Common myeloid progenitor, CD34-positive (primary cell): ENCODE data around the gene LAP3.
A peak's percentile ranks its signal among the peaks of the same experiment; 100 is the strongest.

Experiments
- CTCF ChIA-PET: fragments of 350-600 bp; sonication (Branson Sonifier 250); formaldehyde crosslinking; loops from one replicate; lab custom pipeline; 2021; ENCODE audit warnings: antibody characterized with exemption; lab: Charles Lee
- POLR2A ChIA-PET: fragments of 350-600 bp; sonication (Branson Sonifier 250); formaldehyde crosslinking; loops from one replicate; lab custom pipeline; 2021; ENCODE audit warnings: antibody characterized with exemption; lab: Charles Lee
- DNase-seq, 3 donors: peaks; one replicate each; pipeline versions ENCODE4 v3.0.0 to v3.0.0-alpha.2; 2013
- H3K27ac ChIP-seq, 2 experiments: 1 replicate in 1 of 2; 2 replicates in 1 of 2; pipeline ENCODE4 v1.7.0; 2013; ENCODE audit warnings: inconsistent platforms in 2 of 2, low read length in 2 of 2, mild to moderate bottlenecking in 2 of 2, low read depth in 1 of 2, moderate library complexity in 1 of 2; ENCODE audit not compliant: severe bottlenecking in 2 of 2, insufficient read depth in 1 of 2, poor library complexity in 1 of 2
- H3K27me3 ChIP-seq, 5 experiments: replicated peaks in 2 of 5; 1 replicate in 3 of 5; 2 replicates in 2 of 5; pipeline versions ENCODE4 v1.6.1 to v1.7.0; 2013; ENCODE audit warnings: low read length in 4 of 5, mild to moderate bottlenecking in 2 of 5, moderate library complexity in 2 of 5, inconsistent platforms in 1 of 5; ENCODE audit not compliant: insufficient read depth in 5 of 5, control insufficient read depth in 4 of 5
- H3K36me3 ChIP-seq, 4 experiments: 1 replicate in 2 of 4; 2 replicates in 2 of 4; pipeline versions ENCODE4 v1.6.1 to v1.7.0; 2013; ENCODE audit warnings: low read length in 3 of 4, control low read depth in 1 of 4, mild to moderate bottlenecking in 1 of 4; ENCODE audit not compliant: control insufficient read depth in 4 of 4, insufficient read depth in 4 of 4
- H3K4me1 ChIP-seq, 4 experiments: 1 replicate in 3 of 4; 2 replicates in 1 of 4; pipeline versions ENCODE4 v1.6.1 to v1.7.1; 2013; ENCODE audit warnings: low read length in 3 of 4, mild to moderate bottlenecking in 3 of 4, control low read depth in 1 of 4, inconsistent platforms in 1 of 4, moderate library complexity in 1 of 4; ENCODE audit not compliant: control insufficient read depth in 4 of 4, insufficient read depth in 4 of 4; ENCODE audit errors: control extremely low read depth in 1 of 4
- H3K4me3 ChIP-seq, 7 experiments: 1 replicate in 4 of 7; 2 replicates in 3 of 7; pipeline versions ENCODE4 v1.5.1 to v1.7.0; 2013; ENCODE audit warnings: mild to moderate bottlenecking in 7 of 7, low read length in 6 of 7, moderate library complexity in 6 of 7, inconsistent platforms in 2 of 7, low read depth in 2 of 7, control low read depth in 1 of 7; ENCODE audit not compliant: insufficient read depth in 4 of 7, control insufficient read depth in 1 of 7; ENCODE audit errors: extremely low read depth in 1 of 7
- H3K9me3 ChIP-seq, 5 experiments: 1 replicate in 4 of 5; 2 replicates in 1 of 5; pipeline versions ENCODE4 v1.6.1 to v1.7.1; 2013; ENCODE audit warnings: low read length in 4 of 5, mild to moderate bottlenecking in 2 of 5, inconsistent platforms in 1 of 5, low read depth in 1 of 5, moderate library complexity in 1 of 5; ENCODE audit not compliant: control insufficient read depth in 4 of 5, insufficient read depth in 2 of 5; ENCODE audit errors: control extremely low read depth in 1 of 5
- WGBS: methylation state at CpG from one replicate; pipeline ENCODE4 v1.1.5; 2013; ENCODE audit not compliant: insufficient coverage; 5-methylcytosine and 5-hydroxymethylcytosine counted together

The LAP3 gene

GRCh38 chr4:17613761-17614415 is 36.9 kb downstream of the LAP3 start:
- POLR2A ChIA-PET: interaction anchor here (0.6 to 1.4 kb wide), 4 partner anchors 16 to 1394 kb away, joined by 3 to 5 read pairs (median 4); partner anchors contain the start of genes DCAF16 and NCAPG
- H3K27me3 ChIP-seq: no peaks in the 10 kb centered on the region
- H3K27ac ChIP-seq: peak overlapping the region; percentile 97 to 99
- no peaks in the 10 kb centered on the region for H3K9me3 ChIP-seq
- H3K36me3 ChIP-seq: peaks cover 4 to 15% (median 8%) of the 10 kb centered on the region in 4 experiments
- DNase-seq: peak in 2 of 3 donors; percentile 19 to 47
- H3K4me3 ChIP-seq: peak overlapping the region; percentile 66 to 100 (median 99)
- CTCF ChIA-PET: interaction anchor here (0.8 to 2.2 kb wide), 6 partner anchors 11 to 159 kb away, joined by 3 to 6 read pairs (median 3); no protein-coding TSS in a partner anchor
- WGBS: 0% methylated on average over 5 of the region's 23 CpGs
- peaks cover 8 to 34% (median 29%) of the 10 kb centered on the region in 4 experiments for H3K4me1 ChIP-seq

GRCh38 chr4:17614416-17615299 is 37.7 kb downstream of the LAP3 start, which contains the start of gene MED28:
Gene MED28 (plus strand): TSS chr4:17614641. CDS start chr4:17614655, 14 bp downstream.
- Histone ChIP-seq H3K4me1 (peaks cover 12 to 40% (median 35%) of the 10 kb centered on the region in 4 experiments), H3K27me3 (no peaks in the 10 kb centered on the region), H3K4me3 (peak within 1 kb of the TSS; percentile 87 to 100 (median 99)), H3K36me3 (peaks cover 6 to 22% (median 13%) of the 10 kb centered on the region in 4 experiments), H3K9me3 (no peaks in the 10 kb centered on the region), H3K27ac (peak within 1 kb of the TSS; percentile 97 to 99)
- POLR2A ChIA-PET: interaction anchor here (0.6 to 1.4 kb wide), 5 partner anchors 9 to 1394 kb away, joined by 3 to 7 read pairs (median 3); partner anchors contain the start of genes DCAF16 and NCAPG
- WGBS: under 1% methylated on average over 37 of the region's 46 CpGs
- CTCF ChIA-PET: interaction anchor here (0.8 to 2.2 kb wide), 6 partner anchors 12 to 192 kb away, joined by 3 to 6 read pairs (median 3); no protein-coding TSS in a partner anchor
- DNase-seq: peak; percentile 94 to 97 (median 95)

GRCh38 chr4:17616283-17616682 is 39.3 kb downstream of the LAP3 start:
- Histone ChIP-seq H3K27ac (peak overlapping the region in 1 of 2 experiments; percentile 18), H3K4me3 (peak overlapping the region in 4 of 7 experiments; percentile 5 to 99 (median 38)), H3K4me1 (peaks cover 12 to 40% (median 35%) of the 10 kb centered on the region in 4 experiments), H3K9me3 (no peaks in the 10 kb centered on the region), H3K27me3 (no peaks in the 10 kb centered on the region), H3K36me3 (peaks cover 6 to 37% (median 23%) of the 10 kb centered on the region in 4 experiments)
- POLR2A ChIA-PET: no interaction called here
- CTCF ChIA-PET: interaction anchor here (1.3 kb wide), 1 partner anchor 67 kb away, joined by 4 read pairs; no protein-coding TSS in a partner anchor
- DNase-seq: peak in 2 of 3 donors; percentile 11 to 21
- WGBS: 26% methylated on average over 4 of the region's 5 CpGs

- H3K9me3 ChIP-seq: no peaks in the 10 kb centered on the region
- peak in 2 of 3 donors; percentile 5 to 19 for DNase-seq
- no peaks in the 10 kb centered on the region for H3K27me3 ChIP-seq
- peak overlapping the region in 1 of 7 experiments; percentile 12 for H3K4me3 ChIP-seq
- peak overlapping the region; percentile 40 to 60 for H3K27ac ChIP-seq
- 0% methylated on average over 1 of the region's 1 CpG for WGBS
- POLR2A ChIA-PET: no interaction called here
- peaks cover 12 to 39% (median 35%) of the 10 kb centered on the region in 4 experiments for H3K4me1 ChIP-seq
- CTCF ChIA-PET: interaction anchor here (0.9 to 1.0 kb wide), 2 partner anchors 12 to 20 kb away, joined by 3 read pairs; no protein-coding TSS in a partner anchor
- H3K36me3 ChIP-seq: peaks cover 17 to 58% (median 42%) of the 10 kb centered on the region in 4 experiments
Measured at GRCh38 chr4:17618926-17619325, 41.9 kb downstream of the LAP3 start.

GRCh38 chr4:17619416-17620105 is 42.6 kb downstream of the LAP3 start:
- Histone ChIP-seq H3K9me3 (no peaks in the 10 kb centered on the region), H3K27ac (peak overlapping the region in 1 of 2 experiments; percentile 60), H3K4me1 (peaks cover 12 to 39% (median 35%) of the 10 kb centered on the region in 4 experiments), H3K27me3 (no peaks in the 10 kb centered on the region), H3K4me3 (no peak overlapping the region), H3K36me3 (peaks cover 17 to 64% (median 47%) of the 10 kb centered on the region in 4 experiments)
- DNase-seq: no peak
- POLR2A ChIA-PET: no interaction called here
- WGBS: 100% methylated on average over 4 of the region's 7 CpGs
- CTCF ChIA-PET: interaction anchor here (1.0 kb wide), 1 partner anchor 13 kb away, joined by 3 read pairs; no protein-coding TSS in a partner anchor

GRCh38 chr4:17623451-17624001 is 46.5 kb downstream of the LAP3 start:
- Histone ChIP-seq H3K27me3 (no peaks in the 10 kb centered on the region), H3K9me3 (no peaks in the 10 kb centered on the region), H3K4me1 (peaks cover 6 to 10% (median 9%) of the 10 kb centered on the region in 4 experiments), H3K4me3 (no peak overlapping the region), H3K27ac (no peak overlapping the region), H3K36me3 (peaks cover 26 to 89% (median 62%) of the 10 kb centered on the region in 4 experiments)
- no peak for DNase-seq
- 96% methylated on average over 7 of the region's 7 CpGs for WGBS
- CTCF ChIA-PET: interaction anchor here (1.0 to 2.0 kb wide), 2 partner anchors 69 to 74 kb away, joined by 3 to 4 read pairs; no protein-coding TSS in a partner anchor
- POLR2A ChIA-PET: interaction anchor here (0.7 kb wide), 1 partner anchor 9 kb away, joined by 3 read pairs; the partner anchor contains the start of gene MED28
